HEK293 (cell line): Measurements from ENCODE around the gene PRDX3.

ENCODE experiments used
- CTCF ChIP-seq: fragments of 450-650 bp; formaldehyde crosslinking; IDR thresholded peaks from 2 replicates; pipeline ENCODE4 v1.5.1; 2016; ENCODE audit warnings: missing biosample characterization, missing genetic modification characterization
- ZNF140 ChIP-seq: fragments of 450-650 bp; formaldehyde crosslinking; IDR thresholded peaks from 2 replicates; pipeline ENCODE4 v1.5.1; 2016; ENCODE audit warnings: missing biosample characterization, missing genetic modification characterization
- ZNF18 ChIP-seq: fragments of 450-650 bp; formaldehyde crosslinking; IDR thresholded peaks from 2 replicates; pipeline ENCODE4 v1.5.1; 2016; ENCODE audit warnings: missing biosample characterization, missing genetic modification characterization
- ZNF24 ChIP-seq: fragments of 450-650 bp; formaldehyde crosslinking; IDR thresholded peaks from 2 replicates; pipeline ENCODE4 v1.5.1; 2016; ENCODE audit warnings: missing biosample characterization, missing genetic modification characterization
- ZNF560 ChIP-seq: fragments of 450-650 bp; formaldehyde crosslinking; IDR thresholded peaks from 2 replicates; pipeline ENCODE4 v1.5.1; 2017; ENCODE audit warnings: missing biosample characterization, missing genetic modification characterization, borderline replicate concordance
- ZNF843 ChIP-seq: fragments of 450-650 bp; formaldehyde crosslinking; IDR thresholded peaks from 2 replicates; pipeline ENCODE4 v1.5.1; 2016; ENCODE audit warnings: missing biosample characterization, missing genetic modification characterization
- ZXDB ChIP-seq: fragments of 450-650 bp; formaldehyde crosslinking; IDR thresholded peaks from 2 replicates; pipeline ENCODE4 v1.5.1; 2016; ENCODE audit warnings: missing biosample characterization, missing genetic modification characterization

DNA sequence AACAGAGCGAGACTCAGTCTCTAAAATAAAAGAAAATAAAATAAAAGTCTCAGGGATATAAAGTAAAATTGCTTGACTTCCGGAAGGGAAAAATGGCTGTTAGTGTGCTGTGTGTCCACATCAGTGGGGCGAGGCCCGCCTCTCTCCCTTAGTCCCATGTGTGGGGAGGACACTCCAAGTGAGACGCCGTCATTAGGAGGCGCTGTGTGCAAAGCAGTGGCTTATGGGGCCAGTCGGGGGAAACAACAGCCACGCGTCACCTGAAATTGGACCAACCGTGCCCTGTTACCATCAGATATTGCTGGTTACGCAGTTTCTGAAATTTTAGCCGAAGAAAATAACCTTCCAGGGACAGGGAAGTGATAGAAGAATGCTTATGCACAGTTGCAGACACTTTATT, 28.9 kb downstream of the PRDX3 start:
- TF ChIP-seq ZNF843 (tag by site-specific recombination) (no peak), CTCF (tag by site-specific recombination) (no peak), ZNF140 (tag by site-specific recombination) (no peak), ZNF18 (tag by site-specific recombination) (no peak), ZNF24 (tag by site-specific recombination) (no peak), ZNF560 (tag by site-specific recombination) (no peak), ZXDB (no peak)
